GM12878 (cell line): Measurements from ENCODE around the gene ERN1. TPM values are rescaled to one million over a fixed set of nuclear protein-coding genes. Genes with fewer than 3 reads are reported as not detected.

Experiments used
- TBL1XR1 ChIP-seq: IDR thresholded peaks from 2 replicates; pipeline ENCODE4 v1.6.1; 2012; ENCODE audit warnings: low read depth, low read length, improper control_type of control experiment
- USF2 ChIP-seq: IDR thresholded peaks from 2 replicates; pipeline ENCODE4 v1.6.1; 2011; ENCODE audit warnings: low read depth, low read length, improper control_type of control experiment, borderline replicate concordance
- polyA plus RNA-seq, 11 experiments: library from polyadenylated mRNA; depleted of rRNA in 4 of 11; unstranded in 6 of 11; stranded (reverse) in 5 of 11; fragments of >200 nt; fragmentation: Nextera tagmentation in 4 of 11; fragmentation: Illumina TruSeq in 1 of 11; extraction: Ambion mirVana in 4 of 11; extraction: Trizol in 1 of 11; gene quantifications; 1 replicate in 1 of 11; 2 replicates in 10 of 11; pipeline versions ENCODE4 v1.2.1 to v1.2.3, GENCODE V29; 2011 to 2016; ENCODE audit warnings: inconsistent platforms in 2 of 11, missing spikeins in 2 of 11, low read depth in 1 of 11
- total RNA-seq, 4 experiments: library from RNA; depleted of rRNA in 3 of 4; stranded (reverse); fragments of >200 nt in 3 of 4; fragmentation: Illumina TruSeq in 1 of 4; extraction: Trizol in 1 of 4; gene quantifications; 2 replicates each; pipeline versions ENCODE4 v1.2.1 to v1.2.3, GENCODE V29; 2013 to 2021
- TF ChIP-seq, protein P1 (sequence below): IDR thresholded peaks from 2 replicates; pipeline ENCODE4 v1.6.1; 2012; ENCODE audit warnings: mild to moderate bottlenecking, low read depth, low read length
- TF ChIP-seq, protein P2 (sequence below): fragments of 150-350 bp; IDR thresholded peaks from 2 replicates; pipeline ENCODE4 v1.6.1; 2014; ENCODE audit warnings: mild to moderate bottlenecking, low read depth, low read length

The ERN1 gene
- total and polyA plus RNA-seq, 10 of the 15 experiments (the other 5 are each of a cell fraction or from before 2014, with no cell fraction given), result 2.6 to 19.2 (median 7.6) TPM

- TF ChIP-seq, protein P1, sequence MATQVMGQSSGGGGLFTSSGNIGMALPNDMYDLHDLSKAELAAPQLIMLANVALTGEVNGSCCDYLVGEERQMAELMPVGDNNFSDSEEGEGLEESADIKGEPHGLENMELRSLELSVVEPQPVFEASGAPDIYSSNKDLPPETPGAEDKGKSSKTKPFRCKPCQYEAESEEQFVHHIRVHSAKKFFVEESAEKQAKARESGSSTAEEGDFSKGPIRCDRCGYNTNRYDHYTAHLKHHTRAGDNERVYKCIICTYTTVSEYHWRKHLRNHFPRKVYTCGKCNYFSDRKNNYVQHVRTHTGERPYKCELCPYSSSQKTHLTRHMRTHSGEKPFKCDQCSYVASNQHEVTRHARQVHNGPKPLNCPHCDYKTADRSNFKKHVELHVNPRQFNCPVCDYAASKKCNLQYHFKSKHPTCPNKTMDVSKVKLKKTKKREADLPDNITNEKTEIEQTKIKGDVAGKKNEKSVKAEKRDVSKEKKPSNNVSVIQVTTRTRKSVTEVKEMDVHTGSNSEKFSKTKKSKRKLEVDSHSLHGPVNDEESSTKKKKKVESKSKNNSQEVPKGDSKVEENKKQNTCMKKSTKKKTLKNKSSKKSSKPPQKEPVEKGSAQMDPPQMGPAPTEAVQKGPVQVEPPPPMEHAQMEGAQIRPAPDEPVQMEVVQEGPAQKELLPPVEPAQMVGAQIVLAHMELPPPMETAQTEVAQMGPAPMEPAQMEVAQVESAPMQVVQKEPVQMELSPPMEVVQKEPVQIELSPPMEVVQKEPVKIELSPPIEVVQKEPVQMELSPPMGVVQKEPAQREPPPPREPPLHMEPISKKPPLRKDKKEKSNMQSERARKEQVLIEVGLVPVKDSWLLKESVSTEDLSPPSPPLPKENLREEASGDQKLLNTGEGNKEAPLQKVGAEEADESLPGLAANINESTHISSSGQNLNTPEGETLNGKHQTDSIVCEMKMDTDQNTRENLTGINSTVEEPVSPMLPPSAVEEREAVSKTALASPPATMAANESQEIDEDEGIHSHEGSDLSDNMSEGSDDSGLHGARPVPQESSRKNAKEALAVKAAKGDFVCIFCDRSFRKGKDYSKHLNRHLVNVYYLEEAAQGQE, result no peak
- TF ChIP-seq, protein P2, sequence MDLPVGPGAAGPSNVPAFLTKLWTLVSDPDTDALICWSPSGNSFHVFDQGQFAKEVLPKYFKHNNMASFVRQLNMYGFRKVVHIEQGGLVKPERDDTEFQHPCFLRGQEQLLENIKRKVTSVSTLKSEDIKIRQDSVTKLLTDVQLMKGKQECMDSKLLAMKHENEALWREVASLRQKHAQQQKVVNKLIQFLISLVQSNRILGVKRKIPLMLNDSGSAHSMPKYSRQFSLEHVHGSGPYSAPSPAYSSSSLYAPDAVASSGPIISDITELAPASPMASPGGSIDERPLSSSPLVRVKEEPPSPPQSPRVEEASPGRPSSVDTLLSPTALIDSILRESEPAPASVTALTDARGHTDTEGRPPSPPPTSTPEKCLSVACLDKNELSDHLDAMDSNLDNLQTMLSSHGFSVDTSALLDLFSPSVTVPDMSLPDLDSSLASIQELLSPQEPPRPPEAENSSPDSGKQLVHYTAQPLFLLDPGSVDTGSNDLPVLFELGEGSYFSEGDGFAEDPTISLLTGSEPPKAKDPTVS, result no peak
- TF ChIP-seq TBL1XR1 (no peak), USF2 (no peak)
Measured at GRCh38 chr17:64087252-64088005, 42.5 kb downstream of the ERN1 start (continued).
